Neural cell (in vitro differentiated cells): Measurements from ENCODE around the gene THEM4.

Source experiments
- CTCF ChIP-seq: fragments of 450-650 bp; IDR thresholded peaks from 2 replicates; pipeline ENCODE4 v1.5.1; 2014; ENCODE audit warnings: antibody characterized with exemption, mild to moderate bottlenecking, moderate library complexity; ENCODE audit not compliant: poor library complexity, severe bottlenecking
- EP300 ChIP-seq: fragments of 450-650 bp; conservative IDR thresholded peaks from 2 replicates; pipeline ENCODE4 v1.6.1; 2014; ENCODE audit warnings: antibody characterized with exemption, mild to moderate bottlenecking, moderate library complexity; ENCODE audit not compliant: poor library complexity, severe bottlenecking
- POLR2AphosphoS5 ChIP-seq: IDR thresholded peaks from 2 replicates; pipeline ENCODE4 v1.6.1; 2012
- RAD21 ChIP-seq: fragments of 450-650 bp; conservative IDR thresholded peaks from 2 replicates; pipeline ENCODE4 v1.6.1; 2014; ENCODE audit warnings: antibody characterized with exemption, mild to moderate bottlenecking, moderate library complexity
- REST ChIP-seq: IDR thresholded peaks from 2 replicates; pipeline ENCODE4 v1.6.1; 2012; ENCODE audit warnings: borderline replicate concordance
- SMC3 ChIP-seq: fragments of 450-650 bp; conservative IDR thresholded peaks from 2 replicates; pipeline ENCODE4 v1.6.1; 2014; ENCODE audit warnings: antibody characterized with exemption, mild to moderate bottlenecking, moderate library complexity; ENCODE audit not compliant: poor library complexity
- TAF1 ChIP-seq: IDR thresholded peaks from 2 replicates; pipeline ENCODE4 v1.6.1; 2012; ENCODE audit warnings: low read depth

GRCh38 chr1:151953409-151954094, 44.2 kb upstream of the THEM4 start:
- no peak for TF ChIP-seq CTCF
- no peak for TF ChIP-seq REST
- no peak for TF ChIP-seq POLR2AphosphoS5
- TF ChIP-seq RAD21: no peak
- TF ChIP-seq SMC3: no peak
- no peak for TF ChIP-seq TAF1
- no peak for TF ChIP-seq EP300
